ENCODE results near the gene EFCAB11. TPM values are rescaled to one million over a fixed set of nuclear protein-coding genes. Genes with fewer than 3 reads are reported as not detected.

The EFCAB11 gene
- total and polyA plus RNA-seq, 9 of the 15 experiments (the other 6 are each of a cell fraction or from before 2014, with no cell fraction given): 13.4 to 37.9 (median 17.4) TPM

GRCh38 chr14:89771251-89771650 is 183.3 kb downstream of the EFCAB11 start:
- H2AFZ ChIP-seq (ENCODE audit: low read depth, low read length): no peak overlapping the region
- no peaks in the 10 kb centered on the region for H3K9me3 ChIP-seq (replicated peaks; ENCODE audit: control insufficient read depth, insufficient read depth, low read depth, low read length)
- CTCF ChIA-PET (ENCODE audit: low intra/inter-chr PET ratio): no interaction called here
- no peak for ATAC-seq
- H3K36me3 ChIP-seq (ENCODE audit: control insufficient read depth, insufficient read depth, low read length): no peaks in the 10 kb centered on the region
- no peaks in the 10 kb centered on the region for H3K79me2 ChIP-seq (ENCODE audit: control insufficient read depth, insufficient read depth, low read length)
- H3K4me2 ChIP-seq (ENCODE audit: insufficient read depth, low read length): no peak overlapping the region
- no peaks in the 10 kb centered on the region for H3K9me1 ChIP-seq (ENCODE audit: control insufficient read depth, insufficient read depth, low read length)
- no peak overlapping the region for H3K9ac ChIP-seq (ENCODE audit: insufficient read depth in 1 of 2, low read depth in 2 of 2, low read length in 2 of 2)
- POLR2A ChIA-PET: no interaction called here
- no peaks in the 10 kb centered on the region; a peak in 1 of 5 replicates for H3K27me3 ChIP-seq (ENCODE audit: control insufficient read depth in 2 of 2, insufficient read depth in 2 of 2, low read length in 2 of 2)
- DNase-seq (ENCODE audit: extremely low read depth in 1 of 4, low spot score in 3 of 4): no peak
- H3K27ac ChIP-seq (ENCODE audit: extremely low read depth, low read depth, low read length): no peak overlapping the region
- in situ Hi-C loops (cut with MboI) (no loop called here), intact Hi-C loops (cut with micrococcal nuclease) (loop anchor here (10.0 kb wide), 1 partner anchor 144 kb away; no protein-coding TSS in a partner anchor)
- no peak for TF ChIP-seq ZFP1 (CRISPR knock-in tag; IDR thresholded peaks at IDR 0.05)
- TF ChIP-seq RBM34 (IDR thresholded peaks at IDR 0.05; ENCODE audit: borderline replicate concordance, insufficient read depth, low read length): no peak
- TF ChIP-seq C11orf30 (IDR thresholded peaks at IDR 0.05; ENCODE audit: low read depth): no peak
- no peak for TF ChIP-seq MCM7 (IDR thresholded peaks at IDR 0.05)
- no peak for TF ChIP-seq ZNF311 (CRISPR knock-in tag; IDR thresholded peaks at IDR 0.05)
- TF ChIP-seq DPF2 (IDR thresholded peaks at IDR 0.05): no peak
- no peak for TF ChIP-seq NR0B1 (IDR thresholded peaks at IDR 0.05; ENCODE audit: partially characterized antibody)
- no peak for TF ChIP-seq JUNB (CRISPR knock-in tag; conservative IDR thresholded peaks at IDR 0.05)
- no peak for TF ChIP-seq CBX3 (IDR thresholded peaks at IDR 0.05; ENCODE audit: borderline replicate concordance in 1 of 2, low read length in 2 of 2)
- no peak for TF ChIP-seq ZNF586 (CRISPR knock-in tag; conservative IDR thresholded peaks at IDR 0.05)
- TF ChIP-seq ZNF583 (CRISPR knock-in tag; IDR thresholded peaks at IDR 0.05): no peak
- TF ChIP-seq DIDO1 (tag; IDR thresholded peaks at IDR 0.05; ENCODE audit: low read depth): no peak
- no peak for TF ChIP-seq ZNF699 (CRISPR knock-in tag; IDR thresholded peaks at IDR 0.05; ENCODE audit: insufficient replicate concordance)
- TF ChIP-seq RFX7 (CRISPR knock-in tag; IDR thresholded peaks at IDR 0.05): no peak
- TF ChIP-seq KHSRP (IDR thresholded peaks at IDR 0.05): no peak
- no peak for TF ChIP-seq CHCHD3 (CRISPR knock-in tag; IDR thresholded peaks at IDR 0.05)
- no peak for TF ChIP-seq ZNF347 (CRISPR knock-in tag; IDR thresholded peaks at IDR 0.05; ENCODE audit: low read depth)
- no peaks in the 10 kb centered on the region for H4K20me1 ChIP-seq (replicated peaks; ENCODE audit: control insufficient read depth, insufficient read depth, low read length)
- H3K4me3 ChIP-seq: no peak overlapping the region
- H3K4me1 ChIP-seq (replicated peaks in 1 of 2; ENCODE audit: control insufficient read depth in 2 of 2, insufficient read depth in 2 of 2, low read length in 2 of 2): no peaks in the 10 kb centered on the region; a peak in 1 of 5 replicates
- no TSS peak for BruUV-seq (replicated peaks)
- WGBS (ENCODE audit: insufficient coverage, low coverage, missing lambda C conversion rate): no CpG with 5 or more reads among the region's 3 CpGs
- no peak for FAIRE-seq
